Activated B cell treated with CpG ODN at 0.5 μM for 24 hours (primary cell): ENCODE data around the gene FOXJ3. TPM values are rescaled to one million over a fixed set of nuclear protein-coding genes. Genes with fewer than 3 reads are reported as not detected.

Experiments used
- ATAC-seq: fragments of 200-7000 bp; cut with Tn5 transposase; one replicate; pipeline ENCODE4 v1.10.0; 2021; ENCODE audit warnings: low read depth, mild to moderate bottlenecking, moderate library complexity
- CTCF ChIA-PET: fragments of 350-600 bp; sonication (Branson Sonifier 250); formaldehyde crosslinking; loops from one replicate; lab custom pipeline; 2021; ENCODE audit warnings: antibody characterized with exemption; lab: Charles Lee
- POLR2A ChIA-PET: fragments of 350-600 bp; sonication (Branson Sonifier 250); formaldehyde crosslinking; loops from one replicate; lab custom pipeline; 2021; ENCODE audit warnings: antibody characterized with exemption; lab: Charles Lee
- DNase-seq: peaks from one replicate; pipeline ENCODE4 v3.0.0; 2022
- H3K27ac Mint-ChIP-seq: one replicate; pipeline ENCODE4 v1.8.0; 2020; ENCODE audit warnings: mixed read lengths
- H3K27me3 Mint-ChIP-seq: one replicate; pipeline ENCODE4 v1.8.0; 2021; ENCODE audit warnings: mixed read lengths
- H3K36me3 Mint-ChIP-seq: one replicate; pipeline ENCODE4 v1.8.0; 2021; ENCODE audit warnings: low read depth, mixed read lengths
- H3K4me1 Mint-ChIP-seq: one replicate; pipeline ENCODE4 v1.8.0; 2021; ENCODE audit warnings: mixed read lengths
- H3K4me3 Mint-ChIP-seq: one replicate; pipeline ENCODE4 v1.8.0; 2020; ENCODE audit warnings: mild to moderate bottlenecking, mixed read lengths
- H3K9me3 Mint-ChIP-seq: one replicate; pipeline ENCODE4 v1.8.0; 2020; ENCODE audit warnings: mixed read lengths
- CTCF ChIP-seq: fragments of 200-600 bp; IDR thresholded peaks from one replicate; pipeline ENCODE4 v1.8.0; 2022; ENCODE audit warnings: antibody characterized with exemption, mild to moderate bottlenecking
- intact Hi-C: fragments of 100-400 bp; cut with micrococcal nuclease; formaldehyde crosslinking; loops from one replicate; pipeline ENCODE4 v1.15.1; 2024
- total RNA-seq: library from RNA; stranded (reverse); gene quantifications from 2 replicates; pipeline ENCODE4 v1.2.3, GENCODE V29; 2022

Gene FOXJ3
- total RNA-seq, 1 donor from 2014 or later = 63.9 TPM

GRCh38 chr1:42140191-42140590 lies 194.8 kb downstream of the FOXJ3 start:
- Mint-ChIP-seq H3K27ac (no peak overlapping the region), H3K9me3 (no peaks in the 10 kb centered on the region), H3K36me3 (no peaks in the 10 kb centered on the region), H3K4me1 (no peaks in the 10 kb centered on the region), H3K4me3 (no peak overlapping the region), H3K27me3 (peaks cover 20% of the 10 kb centered on the region)
- DNase-seq (no peak), ATAC-seq (no peak)
- intact Hi-C loops = no loop called here
- TF ChIP-seq CTCF = no peak
- CTCF ChIA-PET = no interaction called here
- POLR2A ChIA-PET = no interaction called here

- no peak for TF ChIP-seq CTCF
- ATAC-seq = no peak
- no peak overlapping the region for H3K4me3 Mint-ChIP-seq
- CTCF ChIA-PET = no interaction called here
- peaks cover 18% of the 10 kb centered on the region for H3K27me3 Mint-ChIP-seq
- no peak overlapping the region for H3K27ac Mint-ChIP-seq
- no peaks in the 10 kb centered on the region for H3K9me3 Mint-ChIP-seq
- no peaks in the 10 kb centered on the region for H3K36me3 Mint-ChIP-seq
- no peak for DNase-seq
- intact Hi-C loops = no loop called here
- POLR2A ChIA-PET = no interaction called here
- H3K4me1 Mint-ChIP-seq = no peaks in the 10 kb centered on the region
These were observed 195.6 kb downstream of the FOXJ3 start for GRCh38 chr1:42139444-42139843.

GRCh38 chr1:42138586-42138985 lies 196.4 kb downstream of the FOXJ3 start:
- intact Hi-C loops = no loop called here
- DNase-seq (no peak), ATAC-seq (no peak)
- no peak overlapping the region for H3K27ac Mint-ChIP-seq
- no peak overlapping the region for H3K4me3 Mint-ChIP-seq
- ChIA-PET POLR2A (no interaction called here), CTCF (no interaction called here)
- peaks cover 11% of the 10 kb centered on the region for H3K27me3 Mint-ChIP-seq
- no peaks in the 10 kb centered on the region for H3K9me3 Mint-ChIP-seq
- no peaks in the 10 kb centered on the region for H3K36me3 Mint-ChIP-seq
- no peak for TF ChIP-seq CTCF
- H3K4me1 Mint-ChIP-seq = no peaks in the 10 kb centered on the region

GRCh38 chr1:42137766-42138165 lies 197.3 kb downstream of the FOXJ3 start:
- Mint-ChIP-seq H3K4me1 (no peaks in the 10 kb centered on the region), H3K27me3 (peaks cover 10% of the 10 kb centered on the region), H3K36me3 (no peaks in the 10 kb centered on the region), H3K9me3 (no peaks in the 10 kb centered on the region), H3K4me3 (no peak overlapping the region), H3K27ac (no peak overlapping the region)
- ChIA-PET CTCF (interaction anchor here (1.0 kb wide), 1 partner anchor 36 kb away, joined by 3 read pairs; no protein-coding TSS in a partner anchor), POLR2A (no interaction called here)
- intact Hi-C loops = no loop called here
- TF ChIP-seq CTCF = no peak
- ATAC-seq (no peak), DNase-seq (no peak)

- ATAC-seq (no peak), DNase-seq (no peak)
- H3K27ac Mint-ChIP-seq = no peak overlapping the region
- ChIA-PET CTCF (no interaction called here), POLR2A (no interaction called here)
- H3K27me3 Mint-ChIP-seq = peaks cover 4% of the 10 kb centered on the region
- H3K4me1 Mint-ChIP-seq = no peaks in the 10 kb centered on the region
- no peaks in the 10 kb centered on the region for H3K9me3 Mint-ChIP-seq
- intact Hi-C loops = no loop called here
- H3K36me3 Mint-ChIP-seq = no peaks in the 10 kb centered on the region
- no peak overlapping the region for H3K4me3 Mint-ChIP-seq
- TF ChIP-seq CTCF = no peak
These were observed 198.6 kb downstream of the FOXJ3 start for GRCh38 chr1:42136466-42136865.
